HCT116 (cell line): Measurements from ENCODE around the gene CCL15.

Source experiments
- CEBPB ChIP-seq: IDR thresholded peaks from 2 replicates; pipeline ENCODE4 v1.6.1; 2012; ENCODE audit warnings: low read depth
- EGR1 ChIP-seq: IDR thresholded peaks from 2 replicates; pipeline ENCODE4 v1.6.1; 2012; ENCODE audit warnings: low read depth
- EZH2 ChIP-seq: fragments of 200-600 bp; sonication (generic); IDR thresholded peaks from 2 replicates; pipeline ENCODE4 v1.6.1; 2017; ENCODE audit warnings: antibody characterized with exemption, mixed run types
- EZH2phosphoT487 ChIP-seq: fragments of 200-600 bp; IDR thresholded peaks from 2 replicates; pipeline ENCODE4 v1.6.1; 2018; ENCODE audit warnings: antibody characterized with exemption, borderline replicate concordance
- JUND ChIP-seq: IDR thresholded peaks from 2 replicates; pipeline ENCODE4 v1.6.1; 2012
- POLR2A ChIP-seq: IDR thresholded peaks from 2 replicates; pipeline ENCODE4 v1.7.0; 2011; ENCODE audit warnings: borderline replicate concordance; ENCODE audit not compliant: insufficient read depth, insufficient read length; ENCODE audit errors: extremely low read depth
- POLR2AphosphoS5 ChIP-seq: IDR thresholded peaks from 2 replicates; pipeline ENCODE4 v1.6.1; 2011; ENCODE audit warnings: mild to moderate bottlenecking, low read depth, low read length, moderate library complexity
- TCF7L2 ChIP-seq: IDR thresholded peaks from 2 replicates; pipeline ENCODE4 v1.7.0; 2011; ENCODE audit warnings: borderline replicate concordance, inconsistent platforms; ENCODE audit not compliant: insufficient read depth, insufficient read length; ENCODE audit errors: extremely low read depth
- YY1 ChIP-seq: IDR thresholded peaks from 2 replicates; pipeline ENCODE4 v1.6.1; 2011; ENCODE audit warnings: low read length, low read depth, moderate library complexity, mild to moderate bottlenecking; ENCODE audit not compliant: insufficient replicate concordance; ENCODE audit errors: extremely low read depth
- ZFX ChIP-seq: fragments of 450-650 bp; IDR thresholded peaks from 2 replicates; pipeline ENCODE4 v1.6.1; 2017
- ZNF274 ChIP-seq: fragments of 200-500 bp; sonication (Bioruptor generic); IDR thresholded peaks from 2 replicates; pipeline ENCODE4 v1.6.1; 2014; ENCODE audit warnings: mild to moderate bottlenecking, low read depth, low read length, inconsistent platforms
- TF ChIP-seq, protein P1 (sequence below), 3 experiments: fragments of 200-600 bp in 1 of 3; sonication (generic) in 1 of 3; IDR thresholded peaks in 2 of 3; conservative IDR thresholded peaks in 1 of 3; 2 replicates each; pipeline ENCODE4 v1.5.1; 2012 to 2017; ENCODE audit warnings: low read depth in 2 of 3, low read length in 2 of 3, antibody characterized with exemption in 1 of 3, borderline replicate concordance in 1 of 3, control low read depth in 1 of 3, mild to moderate bottlenecking in 1 of 3, mixed read lengths in 1 of 3, mixed run types in 1 of 3, moderate library complexity in 1 of 3; ENCODE audit not compliant: insufficient read depth in 1 of 3
- TF ChIP-seq, protein P2 (sequence below): IDR thresholded peaks from 2 replicates; pipeline ENCODE4 v1.6.1; 2012; ENCODE audit warnings: low read depth
- TF ChIP-seq, protein P3 (sequence below): IDR thresholded peaks from 2 replicates; pipeline ENCODE4 v1.6.1; 2012

DNA sequence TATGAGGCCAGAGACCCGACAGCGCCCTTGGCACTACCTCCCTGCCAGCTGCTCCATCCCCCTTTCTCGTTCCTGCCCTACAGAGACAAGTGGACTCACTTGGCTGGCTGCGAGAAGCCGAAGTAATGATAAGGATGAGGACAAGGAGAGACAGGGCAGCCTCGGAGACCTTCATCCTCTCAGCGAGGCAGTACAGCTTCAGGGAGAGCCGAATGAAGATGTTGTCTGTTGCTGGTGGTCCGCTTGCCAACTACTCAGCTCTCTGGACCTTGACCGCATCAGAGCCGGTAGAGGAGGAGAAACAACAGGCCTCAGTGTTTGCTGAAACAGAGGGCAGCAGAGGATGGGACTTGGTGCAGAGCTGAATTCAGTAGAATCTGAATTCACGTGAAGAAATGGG lies 20.1 kb downstream of the CCL15 start, which contains the start of gene CCL16:
- TF ChIP-seq, protein P1, sequence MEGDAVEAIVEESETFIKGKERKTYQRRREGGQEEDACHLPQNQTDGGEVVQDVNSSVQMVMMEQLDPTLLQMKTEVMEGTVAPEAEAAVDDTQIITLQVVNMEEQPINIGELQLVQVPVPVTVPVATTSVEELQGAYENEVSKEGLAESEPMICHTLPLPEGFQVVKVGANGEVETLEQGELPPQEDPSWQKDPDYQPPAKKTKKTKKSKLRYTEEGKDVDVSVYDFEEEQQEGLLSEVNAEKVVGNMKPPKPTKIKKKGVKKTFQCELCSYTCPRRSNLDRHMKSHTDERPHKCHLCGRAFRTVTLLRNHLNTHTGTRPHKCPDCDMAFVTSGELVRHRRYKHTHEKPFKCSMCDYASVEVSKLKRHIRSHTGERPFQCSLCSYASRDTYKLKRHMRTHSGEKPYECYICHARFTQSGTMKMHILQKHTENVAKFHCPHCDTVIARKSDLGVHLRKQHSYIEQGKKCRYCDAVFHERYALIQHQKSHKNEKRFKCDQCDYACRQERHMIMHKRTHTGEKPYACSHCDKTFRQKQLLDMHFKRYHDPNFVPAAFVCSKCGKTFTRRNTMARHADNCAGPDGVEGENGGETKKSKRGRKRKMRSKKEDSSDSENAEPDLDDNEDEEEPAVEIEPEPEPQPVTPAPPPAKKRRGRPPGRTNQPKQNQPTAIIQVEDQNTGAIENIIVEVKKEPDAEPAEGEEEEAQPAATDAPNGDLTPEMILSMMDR (IDR thresholded peaks at IDR 0.05 in 2 of 3, conservative IDR thresholded peaks at IDR 0.05 in 1 of 3; ENCODE audit: borderline replicate concordance in 1 of 3, insufficient read depth in 1 of 3, low read depth in 2 of 3, low read length in 2 of 3), result no peak
- TF ChIP-seq, protein P2, sequence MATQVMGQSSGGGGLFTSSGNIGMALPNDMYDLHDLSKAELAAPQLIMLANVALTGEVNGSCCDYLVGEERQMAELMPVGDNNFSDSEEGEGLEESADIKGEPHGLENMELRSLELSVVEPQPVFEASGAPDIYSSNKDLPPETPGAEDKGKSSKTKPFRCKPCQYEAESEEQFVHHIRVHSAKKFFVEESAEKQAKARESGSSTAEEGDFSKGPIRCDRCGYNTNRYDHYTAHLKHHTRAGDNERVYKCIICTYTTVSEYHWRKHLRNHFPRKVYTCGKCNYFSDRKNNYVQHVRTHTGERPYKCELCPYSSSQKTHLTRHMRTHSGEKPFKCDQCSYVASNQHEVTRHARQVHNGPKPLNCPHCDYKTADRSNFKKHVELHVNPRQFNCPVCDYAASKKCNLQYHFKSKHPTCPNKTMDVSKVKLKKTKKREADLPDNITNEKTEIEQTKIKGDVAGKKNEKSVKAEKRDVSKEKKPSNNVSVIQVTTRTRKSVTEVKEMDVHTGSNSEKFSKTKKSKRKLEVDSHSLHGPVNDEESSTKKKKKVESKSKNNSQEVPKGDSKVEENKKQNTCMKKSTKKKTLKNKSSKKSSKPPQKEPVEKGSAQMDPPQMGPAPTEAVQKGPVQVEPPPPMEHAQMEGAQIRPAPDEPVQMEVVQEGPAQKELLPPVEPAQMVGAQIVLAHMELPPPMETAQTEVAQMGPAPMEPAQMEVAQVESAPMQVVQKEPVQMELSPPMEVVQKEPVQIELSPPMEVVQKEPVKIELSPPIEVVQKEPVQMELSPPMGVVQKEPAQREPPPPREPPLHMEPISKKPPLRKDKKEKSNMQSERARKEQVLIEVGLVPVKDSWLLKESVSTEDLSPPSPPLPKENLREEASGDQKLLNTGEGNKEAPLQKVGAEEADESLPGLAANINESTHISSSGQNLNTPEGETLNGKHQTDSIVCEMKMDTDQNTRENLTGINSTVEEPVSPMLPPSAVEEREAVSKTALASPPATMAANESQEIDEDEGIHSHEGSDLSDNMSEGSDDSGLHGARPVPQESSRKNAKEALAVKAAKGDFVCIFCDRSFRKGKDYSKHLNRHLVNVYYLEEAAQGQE, result no peak
- TF ChIP-seq YY1, result no peak
- TF ChIP-seq POLR2AphosphoS5, result no peak
- no peak for TF ChIP-seq ZNF274
- TF ChIP-seq POLR2A, result no peak
- no peak for TF ChIP-seq EZH2phosphoT487
- TF ChIP-seq TCF7L2, result no peak
- no peak for TF ChIP-seq EZH2
- TF ChIP-seq, protein P3, sequence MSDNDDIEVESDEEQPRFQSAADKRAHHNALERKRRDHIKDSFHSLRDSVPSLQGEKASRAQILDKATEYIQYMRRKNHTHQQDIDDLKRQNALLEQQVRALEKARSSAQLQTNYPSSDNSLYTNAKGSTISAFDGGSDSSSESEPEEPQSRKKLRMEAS, result no peak
- no peak for TF ChIP-seq JUND
- TF ChIP-seq ZFX, result no peak
- TF ChIP-seq CEBPB, result no peak
- no peak for TF ChIP-seq EGR1
